H1 (cell line): ENCODE measurements around the gene AOPEP. TPM values are rescaled to one million over a fixed set of nuclear protein-coding genes. Genes with fewer than 3 reads are reported as not detected.

ENCODE experiments used
- KDM5A ChIP-seq: fragments of 200-600 bp; IDR thresholded peaks from 2 replicates; pipeline ENCODE4 v1.7.1; 2012; ENCODE audit warnings: mild to moderate bottlenecking, low read length, inconsistent platforms, mixed read lengths
- RNF2 ChIP-seq: fragments of 200-900, 300-1000 bp; sonication (generic); IDR thresholded peaks from 2 replicates; pipeline ENCODE4 v1.7.1; 2016; ENCODE audit warnings: borderline replicate concordance, low read depth, mild to moderate bottlenecking, antibody characterized with exemption, low read length; ENCODE audit not compliant: poor library complexity, severe bottlenecking; ENCODE audit errors: missing control alignments
- polyA plus RNA-seq, 7 experiments: library from polyadenylated mRNA; depleted of rRNA in 3 of 7; stranded (reverse) in 5 of 7; unstranded in 2 of 7; fragments of >200 nt in 5 of 7; fragments of 200-250 nt in 2 of 7; gene quantifications; 1 replicate in 5 of 7; 2 replicates in 1 of 7; 4 replicates in 1 of 7; pipeline versions ENCODE4 v1.2.1 to v1.2.3, GENCODE V29; 2011 to 2013; ENCODE audit warnings: missing spikeins in 2 of 7, mixed read lengths in 2 of 7
- total RNA-seq: library from RNA; stranded (reverse); fragmentation: NEBNext Ultra II Directional; extraction: Animal tissue kit (Norgen Biotek cat#: 25700); gene quantifications from 2 replicates; pipeline ENCODE4 v1.2.1, GENCODE V29; 2021
- TF ChIP-seq, protein P1 (sequence below): fragments of 300-600 bp; sonication (generic); IDR thresholded peaks from 2 replicates; pipeline ENCODE4 v1.7.1; 2012; ENCODE audit warnings: low read length, moderate library complexity, mild to moderate bottlenecking, inconsistent platforms; ENCODE audit not compliant: insufficient replicate concordance

The AOPEP gene
- total and polyA plus RNA-seq, 2 of the 8 experiments (the other 6 are each of a cell fraction or from before 2014, with no cell fraction given) = 6.1 to 14.3 TPM

- TF ChIP-seq, protein P1, sequence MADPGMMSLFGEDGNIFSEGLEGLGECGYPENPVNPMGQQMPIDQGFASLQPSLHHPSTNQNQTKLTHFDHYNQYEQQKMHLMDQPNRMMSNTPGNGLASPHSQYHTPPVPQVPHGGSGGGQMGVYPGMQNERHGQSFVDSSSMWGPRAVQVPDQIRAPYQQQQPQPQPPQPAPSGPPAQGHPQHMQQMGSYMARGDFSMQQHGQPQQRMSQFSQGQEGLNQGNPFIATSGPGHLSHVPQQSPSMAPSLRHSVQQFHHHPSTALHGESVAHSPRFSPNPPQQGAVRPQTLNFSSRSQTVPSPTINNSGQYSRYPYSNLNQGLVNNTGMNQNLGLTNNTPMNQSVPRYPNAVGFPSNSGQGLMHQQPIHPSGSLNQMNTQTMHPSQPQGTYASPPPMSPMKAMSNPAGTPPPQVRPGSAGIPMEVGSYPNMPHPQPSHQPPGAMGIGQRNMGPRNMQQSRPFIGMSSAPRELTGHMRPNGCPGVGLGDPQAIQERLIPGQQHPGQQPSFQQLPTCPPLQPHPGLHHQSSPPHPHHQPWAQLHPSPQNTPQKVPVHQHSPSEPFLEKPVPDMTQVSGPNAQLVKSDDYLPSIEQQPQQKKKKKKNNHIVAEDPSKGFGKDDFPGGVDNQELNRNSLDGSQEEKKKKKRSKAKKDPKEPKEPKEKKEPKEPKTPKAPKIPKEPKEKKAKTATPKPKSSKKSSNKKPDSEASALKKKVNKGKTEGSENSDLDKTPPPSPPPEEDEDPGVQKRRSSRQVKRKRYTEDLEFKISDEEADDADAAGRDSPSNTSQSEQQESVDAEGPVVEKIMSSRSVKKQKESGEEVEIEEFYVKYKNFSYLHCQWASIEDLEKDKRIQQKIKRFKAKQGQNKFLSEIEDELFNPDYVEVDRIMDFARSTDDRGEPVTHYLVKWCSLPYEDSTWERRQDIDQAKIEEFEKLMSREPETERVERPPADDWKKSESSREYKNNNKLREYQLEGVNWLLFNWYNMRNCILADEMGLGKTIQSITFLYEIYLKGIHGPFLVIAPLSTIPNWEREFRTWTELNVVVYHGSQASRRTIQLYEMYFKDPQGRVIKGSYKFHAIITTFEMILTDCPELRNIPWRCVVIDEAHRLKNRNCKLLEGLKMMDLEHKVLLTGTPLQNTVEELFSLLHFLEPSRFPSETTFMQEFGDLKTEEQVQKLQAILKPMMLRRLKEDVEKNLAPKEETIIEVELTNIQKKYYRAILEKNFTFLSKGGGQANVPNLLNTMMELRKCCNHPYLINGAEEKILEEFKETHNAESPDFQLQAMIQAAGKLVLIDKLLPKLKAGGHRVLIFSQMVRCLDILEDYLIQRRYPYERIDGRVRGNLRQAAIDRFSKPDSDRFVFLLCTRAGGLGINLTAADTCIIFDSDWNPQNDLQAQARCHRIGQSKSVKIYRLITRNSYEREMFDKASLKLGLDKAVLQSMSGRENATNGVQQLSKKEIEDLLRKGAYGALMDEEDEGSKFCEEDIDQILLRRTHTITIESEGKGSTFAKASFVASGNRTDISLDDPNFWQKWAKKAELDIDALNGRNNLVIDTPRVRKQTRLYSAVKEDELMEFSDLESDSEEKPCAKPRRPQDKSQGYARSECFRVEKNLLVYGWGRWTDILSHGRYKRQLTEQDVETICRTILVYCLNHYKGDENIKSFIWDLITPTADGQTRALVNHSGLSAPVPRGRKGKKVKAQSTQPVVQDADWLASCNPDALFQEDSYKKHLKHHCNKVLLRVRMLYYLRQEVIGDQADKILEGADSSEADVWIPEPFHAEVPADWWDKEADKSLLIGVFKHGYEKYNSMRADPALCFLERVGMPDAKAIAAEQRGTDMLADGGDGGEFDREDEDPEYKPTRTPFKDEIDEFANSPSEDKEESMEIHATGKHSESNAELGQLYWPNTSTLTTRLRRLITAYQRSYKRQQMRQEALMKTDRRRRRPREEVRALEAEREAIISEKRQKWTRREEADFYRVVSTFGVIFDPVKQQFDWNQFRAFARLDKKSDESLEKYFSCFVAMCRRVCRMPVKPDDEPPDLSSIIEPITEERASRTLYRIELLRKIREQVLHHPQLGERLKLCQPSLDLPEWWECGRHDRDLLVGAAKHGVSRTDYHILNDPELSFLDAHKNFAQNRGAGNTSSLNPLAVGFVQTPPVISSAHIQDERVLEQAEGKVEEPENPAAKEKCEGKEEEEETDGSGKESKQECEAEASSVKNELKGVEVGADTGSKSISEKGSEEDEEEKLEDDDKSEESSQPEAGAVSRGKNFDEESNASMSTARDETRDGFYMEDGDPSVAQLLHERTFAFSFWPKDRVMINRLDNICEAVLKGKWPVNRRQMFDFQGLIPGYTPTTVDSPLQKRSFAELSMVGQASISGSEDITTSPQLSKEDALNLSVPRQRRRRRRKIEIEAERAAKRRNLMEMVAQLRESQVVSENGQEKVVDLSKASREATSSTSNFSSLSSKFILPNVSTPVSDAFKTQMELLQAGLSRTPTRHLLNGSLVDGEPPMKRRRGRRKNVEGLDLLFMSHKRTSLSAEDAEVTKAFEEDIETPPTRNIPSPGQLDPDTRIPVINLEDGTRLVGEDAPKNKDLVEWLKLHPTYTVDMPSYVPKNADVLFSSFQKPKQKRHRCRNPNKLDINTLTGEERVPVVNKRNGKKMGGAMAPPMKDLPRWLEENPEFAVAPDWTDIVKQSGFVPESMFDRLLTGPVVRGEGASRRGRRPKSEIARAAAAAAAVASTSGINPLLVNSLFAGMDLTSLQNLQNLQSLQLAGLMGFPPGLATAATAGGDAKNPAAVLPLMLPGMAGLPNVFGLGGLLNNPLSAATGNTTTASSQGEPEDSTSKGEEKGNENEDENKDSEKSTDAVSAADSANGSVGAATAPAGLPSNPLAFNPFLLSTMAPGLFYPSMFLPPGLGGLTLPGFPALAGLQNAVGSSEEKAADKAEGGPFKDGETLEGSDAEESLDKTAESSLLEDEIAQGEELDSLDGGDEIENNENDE = no peak
- no peak for TF ChIP-seq KDM5A
- no peak for TF ChIP-seq RNF2
Measured at GRCh38 chr9:94770334-94770733, 43.8 kb downstream of the AOPEP start (continued).
